Activated CD4-positive, alpha-beta T cell treated with anti-CD3 and anti-CD28 coated beads for 1 hour (primary cell): ENCODE results near the gene PICK1.

Source experiments
- DNase-seq: peaks from one replicate; pipeline ENCODE4 v3.0.0-alpha.2; 2020

Gene PICK1

GRCh38 chr22:38051261-38051660 is 5.9 kb upstream of the PICK1 start:
- DNase-seq, result no peak

- peak; percentile 69 for DNase-seq
Observed at GRCh38 chr22:38051900-38052862, 5.0 kb upstream of the PICK1 start.

DNA sequence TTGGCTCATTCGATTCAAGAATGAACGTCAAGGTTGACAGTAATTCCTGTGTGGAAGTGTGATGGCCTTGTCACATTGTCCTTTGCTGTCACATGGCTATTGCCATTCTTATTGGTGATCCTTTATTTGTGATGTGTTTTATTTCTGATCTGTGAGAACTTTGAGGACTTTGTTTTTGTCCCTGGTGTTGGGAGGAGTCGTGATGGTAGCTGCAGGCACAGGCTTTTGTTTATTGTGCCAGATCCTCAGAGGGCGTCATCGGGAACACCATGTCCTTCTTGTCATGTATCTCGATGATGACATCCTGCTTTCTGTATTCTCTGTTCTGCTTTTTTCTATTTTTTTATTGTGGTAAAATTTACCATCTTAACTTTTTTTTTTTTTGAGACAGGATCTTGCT is 5.6 kb downstream of the PICK1 start:
- DNase-seq, result no peak

GRCh38 chr22:38065539-38065938 is 8.3 kb downstream of the PICK1 start:
- no peak for DNase-seq

GRCh38 chr22:38066381-38067027 is 9.3 kb downstream of the PICK1 start:
- DNase-seq, result no peak

DNA sequence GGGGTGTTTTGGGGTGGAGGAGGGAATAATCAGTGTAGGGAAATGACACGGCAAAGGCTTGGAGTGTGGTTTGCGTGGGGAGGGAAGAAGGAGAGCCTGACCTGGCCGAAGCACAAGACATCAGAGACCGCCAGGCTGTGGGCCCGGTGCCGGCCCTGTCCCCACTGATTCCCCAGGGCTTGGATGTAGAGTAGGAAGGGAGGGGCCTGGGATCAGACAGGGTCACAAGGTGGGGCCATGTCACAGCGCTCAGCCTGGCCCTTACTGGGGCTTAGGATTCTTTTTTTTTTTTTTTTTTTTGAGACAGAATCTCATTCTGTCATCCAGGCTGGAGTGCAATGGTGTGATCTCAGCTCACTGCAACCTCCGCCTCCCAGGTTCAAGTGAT is 9.8 kb downstream of the PICK1 start:
- DNase-seq, result no peak

GRCh38 chr22:38067761-38068360 is 10.7 kb downstream of the PICK1 start:
- no peak for DNase-seq

DNA sequence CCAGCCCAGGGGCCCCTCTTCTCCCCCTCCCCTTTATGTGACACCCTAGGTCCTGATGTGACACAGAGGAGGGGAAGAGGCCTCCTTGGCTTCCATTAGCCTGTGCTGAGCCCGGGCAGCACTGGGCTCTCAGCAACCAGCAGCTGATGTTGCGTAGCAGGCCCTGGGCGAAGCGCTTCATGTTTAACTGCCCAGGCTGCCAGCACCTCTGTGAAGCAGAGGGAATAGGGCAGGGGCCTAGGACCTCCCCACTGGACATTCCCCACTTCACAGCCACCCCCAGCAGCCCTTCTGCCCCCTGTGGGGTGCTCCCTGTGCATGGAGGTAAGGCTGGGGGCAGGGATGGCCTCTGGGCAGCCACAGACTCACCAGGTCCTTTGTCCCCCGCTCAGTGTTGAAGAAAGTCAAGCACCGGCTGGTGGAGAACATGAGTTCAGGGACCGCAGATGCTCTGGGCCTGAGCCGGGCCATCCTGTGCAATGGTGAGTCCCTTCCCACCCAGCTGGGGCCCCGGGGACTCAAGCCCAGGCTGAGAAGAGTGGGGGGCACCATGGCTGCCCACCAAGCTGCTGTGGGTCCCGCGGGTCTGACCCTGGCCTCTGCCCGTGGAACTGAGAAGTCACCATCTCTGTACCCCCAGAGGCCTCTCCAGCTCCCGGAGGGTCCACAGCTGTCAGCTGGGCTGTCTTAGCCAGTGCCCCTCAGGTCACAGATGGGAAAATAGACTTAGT is 11.6 kb downstream of the PICK1 start:
- DNase-seq, result no peak

GRCh38 chr22:38069372-38070249 is 12.4 kb downstream of the PICK1 start:
- DNase-seq, result no peak

- no peak for DNase-seq
Observed at GRCh38 chr22:38070250-38070921, 13.2 kb downstream of the PICK1 start.

- DNase-seq, result no peak
Observed at GRCh38 chr22:38071421-38072321, 14.5 kb downstream of the PICK1 start.

- no peak for DNase-seq
Observed at GRCh38 chr22:38072322-38073149, 15.3 kb downstream of the PICK1 start.

- DNase-seq, result no peak
Observed at GRCh38 chr22:38073150-38074130, 16.2 kb downstream of the PICK1 start.

GRCh38 chr22:38074181-38075104 is 17.2 kb downstream of the PICK1 start:
- no peak for DNase-seq

- no peak for DNase-seq
Observed at GRCh38 chr22:38075105-38075825, 18.1 kb downstream of the PICK1 start.

- no peak for DNase-seq
Observed at GRCh38 chr22:38075961-38076360, 18.8 kb downstream of the PICK1 start.
